HepG2 (cell line): ENCODE data around the gene PGAP1. TPM values are rescaled to one million over a fixed set of nuclear protein-coding genes. Genes with fewer than 3 reads are reported as not detected.
A peak's percentile ranks its signal among the peaks of the same experiment; 100 is the strongest.

Experiments used
- ARID5B ChIP-seq: IDR thresholded peaks from 2 replicates; pipeline ENCODE4 v1.4.0; 2020; ENCODE audit warnings: mild to moderate bottlenecking, missing genetic modification reagents
- ARNT2 ChIP-seq: sonication (generic); formaldehyde crosslinking; IDR thresholded peaks from 2 replicates; pipeline ENCODE4 v1.8.0; 2022; ENCODE audit warnings: mild to moderate bottlenecking, low read depth, missing genetic modification reagents, moderate library complexity
- BCL3 ChIP-seq: sonication (generic); formaldehyde crosslinking; IDR thresholded peaks from 2 replicates; pipeline ENCODE4 v1.5.1; 2020; ENCODE audit warnings: mild to moderate bottlenecking, missing genetic modification reagents, moderate library complexity
- CEBPG ChIP-seq: IDR thresholded peaks from 2 replicates; pipeline ENCODE4 v1.6.1; 2016
- KAT2B ChIP-seq: fragments of 150-350 bp; IDR thresholded peaks from 2 replicates; pipeline ENCODE4 v1.6.1; 2014; ENCODE audit warnings: low read depth, low read length, borderline replicate concordance
- NFE2 ChIP-seq: sonication (generic); formaldehyde crosslinking; IDR thresholded peaks from 2 replicates; pipeline ENCODE4 v1.4.0; 2020; ENCODE audit warnings: missing genetic modification reagents
- RAD21 ChIP-seq: fragments of 450-650 bp; formaldehyde crosslinking; IDR thresholded peaks from 2 replicates; pipeline ENCODE4 v1.5.0; 2020; ENCODE audit warnings: mild to moderate bottlenecking
- SMARCE1 ChIP-seq: fragments of 450-650 bp; IDR thresholded peaks from 2 replicates; pipeline ENCODE4 v1.6.1; 2017; ENCODE audit warnings: borderline replicate concordance
- TERF1 ChIP-seq: sonication (generic); formaldehyde crosslinking; IDR thresholded peaks from 2 replicates; pipeline ENCODE4 v1.8.0; 2022; ENCODE audit warnings: mild to moderate bottlenecking, missing genetic modification reagents, moderate library complexity
- THAP9 ChIP-seq: sonication (generic); formaldehyde crosslinking; IDR thresholded peaks from 2 replicates; pipeline ENCODE4; 2020; ENCODE audit warnings: missing genetic modification reagents, mild to moderate bottlenecking, borderline replicate concordance
- ZBTB7A ChIP-seq: sonication (generic); formaldehyde crosslinking; IDR thresholded peaks from 2 replicates; pipeline ENCODE4 v1.8.0; 2022; ENCODE audit warnings: mild to moderate bottlenecking, missing genetic modification reagents
- ZFP36L1 ChIP-seq: sonication (generic); formaldehyde crosslinking; IDR thresholded peaks from 2 replicates; pipeline ENCODE4 v1.8.0; 2022; ENCODE audit warnings: mild to moderate bottlenecking, missing genetic modification reagents, moderate library complexity
- ZFP37 ChIP-seq: sonication (generic); formaldehyde crosslinking; IDR thresholded peaks from 2 replicates; pipeline ENCODE4 v1.4.0; 2020; ENCODE audit warnings: missing genetic modification reagents, borderline replicate concordance
- ZNF10 ChIP-seq: sonication (generic); formaldehyde crosslinking; IDR thresholded peaks from 2 replicates; pipeline ENCODE4 v1.4.0; 2020; ENCODE audit warnings: mild to moderate bottlenecking, low read depth, missing genetic modification reagents, borderline replicate concordance
- ZNF350 ChIP-seq: sonication (generic); formaldehyde crosslinking; IDR thresholded peaks from 2 replicates; pipeline ENCODE4 v1.4.0; 2020; ENCODE audit warnings: mild to moderate bottlenecking, low read depth, missing genetic modification reagents, borderline replicate concordance
- ZNF446 ChIP-seq: sonication (generic); formaldehyde crosslinking; IDR thresholded peaks from 2 replicates; pipeline ENCODE4 v1.5.0; 2020; ENCODE audit warnings: mild to moderate bottlenecking, missing genetic modification reagents
- ZNF547 ChIP-seq: sonication (generic); formaldehyde crosslinking; IDR thresholded peaks from 2 replicates; pipeline ENCODE4 v1.5.1; 2020; ENCODE audit warnings: mild to moderate bottlenecking, missing genetic modification reagents
- ZSCAN30 ChIP-seq: sonication (generic); formaldehyde crosslinking; IDR thresholded peaks from 2 replicates; pipeline ENCODE4 v1.5.0; 2020; ENCODE audit warnings: mild to moderate bottlenecking, missing genetic modification reagents
- polyA plus RNA-seq, 8 experiments: library from polyadenylated mRNA; depleted of rRNA in 3 of 8; stranded (reverse) in 7 of 8; unstranded in 1 of 8; fragments of >200 nt; fragmentation: Illumina TruSeq in 4 of 8; extraction: Trizol in 4 of 8; gene quantifications; 2 replicates each; pipeline versions ENCODE4 v1.2.1 to v1.2.3, GENCODE V29; 2011 to 2016; ENCODE audit warnings: low read depth in 4 of 8, missing spikeins in 1 of 8, mixed read lengths in 1 of 8; ENCODE audit not compliant: insufficient read depth in 1 of 8
- total RNA-seq, 5 experiments: library from RNA; depleted of rRNA; stranded (reverse); fragments of >200 nt; fragmentation: Illumina TruSeq; extraction: Trizol; gene quantifications; 2 replicates each; pipeline ENCODE4 v1.2.3, GENCODE V29; 2016; ENCODE audit warnings: low read depth in 1 of 5

Gene PGAP1
- total and polyA plus RNA-seq, 2 of the 13 experiments (the other 11 are each of a cell fraction or from before 2014, with no cell fraction given): 4.1 to 6.4 TPM

GRCh38 chr2:196925768-196926561, 542 bp downstream of the PGAP1 start (continued):
- TF ChIP-seq BCL3 (CRISPR knock-in tag) (0 out of 2 replicates have a peak, but pooled peaks have one; percentile 15), ZNF547 (no peak), ZSCAN30 (no peak), CEBPG (no peak), SMARCE1 (no peak), ZNF446 (no peak), ARID5B (no peak), RAD21 (CRISPR knock-in tag) (no peak), ZFP37 (CRISPR knock-in tag) (no peak), ZBTB7A (0 out of 2 replicates have a peak, but pooled peaks have one; percentile 19), ZNF10 (CRISPR knock-in tag) (no peak), THAP9 (CRISPR knock-in tag) (0 out of 2 replicates have a peak, but pooled peaks have one; percentile 14), ZNF350 (CRISPR knock-in tag) (no peak), ARNT2 (CRISPR knock-in tag) (no peak), KAT2B (no peak), NFE2 (no peak), TERF1 (CRISPR knock-in tag) (no peak), ZFP36L1 (CRISPR knock-in tag) (no peak)
